NB4 (cell line): ENCODE data around the gene SULT4A1.

Experiments used
- MYC ChIP-seq: IDR thresholded peaks from 2 replicates; pipeline ENCODE4 v1.6.1; 2011; ENCODE audit warnings: low read depth, low read length
- POLR2A ChIP-seq: IDR thresholded peaks from 2 replicates; pipeline ENCODE4 v1.6.1; 2011; ENCODE audit warnings: mild to moderate bottlenecking; ENCODE audit not compliant: insufficient read length; ENCODE audit errors: extremely low read depth

DNA sequence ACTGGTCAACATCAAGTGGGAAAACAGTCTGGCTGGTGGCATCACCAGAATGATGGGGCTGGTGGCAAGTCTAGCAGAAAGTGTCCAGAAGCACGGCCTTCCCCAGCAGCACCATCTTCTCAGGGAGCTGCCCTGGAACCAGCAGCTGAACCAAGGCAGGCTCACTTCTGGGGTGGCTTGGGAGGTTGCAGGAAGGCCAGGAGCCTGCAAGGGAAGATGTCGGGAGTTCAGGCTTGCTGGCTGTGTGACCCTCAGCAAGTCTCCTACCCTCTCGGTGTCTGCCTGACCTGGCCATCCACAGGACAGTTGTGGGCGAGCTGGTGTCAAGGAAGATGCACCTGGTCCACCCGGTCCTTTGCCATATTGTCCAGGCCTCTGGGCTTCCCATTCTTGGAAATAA is 31.8 kb upstream of the SULT4A1 start:
- no peak for TF ChIP-seq POLR2A
- no peak for TF ChIP-seq MYC
